CD14-positive monocyte (primary cell): Measurements from ENCODE around the gene SLC35F1. TPM values are rescaled to one million over a fixed set of nuclear protein-coding genes. Genes with fewer than 3 reads are reported as not detected.

Experiments
- DNase-seq, 3 donors: peaks; one replicate each; pipeline ENCODE4 v3.0.0-alpha.2; 2011 to 2022
- H2AFZ ChIP-seq: 2 replicates; pipeline ENCODE4 v1.6.0; 2012; ENCODE audit warnings: mild to moderate bottlenecking, low read depth, low read length, inconsistent platforms; ENCODE audit not compliant: insufficient read depth, poor library complexity, severe bottlenecking
- H3K27ac ChIP-seq, 2 donors: 1 replicate in 1 of 2; 2 replicates in 1 of 2; pipeline ENCODE4 v1.5.1; 2012 to 2013; ENCODE audit warnings: low read length in 2 of 2, control low read depth in 1 of 2, inconsistent platforms in 1 of 2, low read depth in 1 of 2, mild to moderate bottlenecking in 1 of 2
- H3K27me3 ChIP-seq, 2 donors: one replicate each; pipeline versions ENCODE4 v1.6.0 to v1.6.1; 2011 to 2013; ENCODE audit warnings: low read length in 2 of 2; ENCODE audit not compliant: control insufficient read depth in 2 of 2, insufficient read depth in 2 of 2
- H3K36me3 ChIP-seq, 2 donors: replicated peaks in 1 of 2; 1 replicate in 1 of 2; 2 replicates in 1 of 2; pipeline versions ENCODE4 v1.5.1 to v1.6.1; 2012 to 2013; ENCODE audit warnings: low read length in 2 of 2, control low read depth in 1 of 2, inconsistent platforms in 1 of 2, mild to moderate bottlenecking in 1 of 2; ENCODE audit not compliant: insufficient read depth in 2 of 2, control insufficient read depth in 1 of 2
- H3K4me1 ChIP-seq, 2 donors: 1 replicate in 1 of 2; 2 replicates in 1 of 2; pipeline versions ENCODE4 v1.5.1 to v1.6.1; 2012 to 2013; ENCODE audit warnings: low read length in 2 of 2, control low read depth in 1 of 2, inconsistent platforms in 1 of 2, mild to moderate bottlenecking in 1 of 2, moderate library complexity in 1 of 2; ENCODE audit not compliant: insufficient read depth in 2 of 2, control insufficient read depth in 1 of 2
- H3K4me2 ChIP-seq: replicated peaks from 2 replicates; pipeline ENCODE3; 2012; ENCODE audit warnings: low read length, moderate library complexity, mild to moderate bottlenecking; ENCODE audit not compliant: poor library complexity, severe bottlenecking; ENCODE audit errors: extremely low read depth
- H3K4me3 ChIP-seq, 3 experiments: fragments of 200-600 bp in 1 of 3; sonication (generic) in 1 of 3; replicated peaks in 1 of 3; 1 replicate in 2 of 3; 2 replicates in 1 of 3; pipeline ENCODE4 v1.5.1; 2011 to 2013; ENCODE audit warnings: low read length in 3 of 3, mild to moderate bottlenecking in 3 of 3, control low read depth in 2 of 3, low read depth in 2 of 3, inconsistent platforms in 1 of 3, moderate library complexity in 1 of 3
- H3K79me2 ChIP-seq: 2 replicates; pipeline ENCODE4 v1.6.0; 2012; ENCODE audit warnings: mild to moderate bottlenecking, control low read depth, inconsistent platforms, low read length, moderate library complexity; ENCODE audit not compliant: insufficient read depth
- H3K9ac ChIP-seq: 2 replicates; pipeline ENCODE4 v1.6.0; 2017; ENCODE audit warnings: low read length, mild to moderate bottlenecking; ENCODE audit not compliant: insufficient read depth, poor library complexity, severe bottlenecking
- H3K9me3 ChIP-seq, 2 donors: replicated peaks in 1 of 2; 1 replicate in 1 of 2; 2 replicates in 1 of 2; pipeline versions ENCODE4 v1.5.1 to v1.6.1; 2012 to 2013; ENCODE audit warnings: low read length in 2 of 2, control low read depth in 1 of 2; ENCODE audit not compliant: control insufficient read depth in 1 of 2, insufficient read depth in 1 of 2
- H4K20me1 ChIP-seq: 2 replicates; pipeline ENCODE4 v1.6.0; 2012; ENCODE audit warnings: mild to moderate bottlenecking, low read length, control low read depth, moderate library complexity; ENCODE audit not compliant: insufficient read depth
- H3K27ac Mint-ChIP-seq, 7 donors: one replicate each; pipeline ENCODE4 v1.8.0; 2020; ENCODE audit warnings: mild to moderate bottlenecking in 7 of 7, mixed read lengths in 7 of 7, moderate library complexity in 6 of 7, inconsistent platforms in 2 of 7
- H3K27me3 Mint-ChIP-seq, 3 donors: one replicate each; pipeline ENCODE4 v1.8.0; 2021 to 2022; ENCODE audit warnings: low read depth in 3 of 3, mild to moderate bottlenecking in 3 of 3, mixed read lengths in 3 of 3, moderate library complexity in 3 of 3, inconsistent platforms in 1 of 3
- H3K36me3 Mint-ChIP-seq, 2 donors: one replicate each; pipeline ENCODE4 v1.8.0; 2020; ENCODE audit warnings: mixed read lengths in 2 of 2, inconsistent platforms in 1 of 2, mild to moderate bottlenecking in 1 of 2
- H3K4me1 Mint-ChIP-seq: one replicate; pipeline ENCODE4 v1.8.0; 2020; ENCODE audit warnings: mild to moderate bottlenecking, mixed read lengths
- H3K4me3 Mint-ChIP-seq, 2 donors: one replicate each; pipeline ENCODE4 v1.8.0; 2020; ENCODE audit warnings: mild to moderate bottlenecking in 2 of 2, mixed read lengths in 2 of 2, moderate library complexity in 1 of 2
- H3K9me3 Mint-ChIP-seq, 7 donors: one replicate each; pipeline ENCODE4 v1.8.0; 2020 to 2022; ENCODE audit warnings: mixed read lengths in 7 of 7, mild to moderate bottlenecking in 6 of 7, moderate library complexity in 6 of 7, inconsistent platforms in 2 of 7
- WGBS: methylation state at CpG from one replicate; pipeline ENCODE4 v1.1.5; 2013; ENCODE audit warnings: missing lambda C conversion rate; ENCODE audit not compliant: insufficient coverage; 5-methylcytosine and 5-hydroxymethylcytosine counted together
- intact Hi-C, 2 donors: fragments of 100-400 bp; cut with micrococcal nuclease; formaldehyde crosslinking; loops; one replicate each; pipeline versions ENCODE4 v1.15.0 to v1.15.1; 2023
- polyA plus RNA-seq, 3 donors: library from polyadenylated mRNA; depleted of rRNA in 1 of 3; unstranded in 2 of 3; stranded (reverse) in 1 of 3; fragments of 300-500 nt in 2 of 3; fragments of >200 nt in 1 of 3; fragmentation: Illumina TruSeq in 2 of 3; gene quantifications; 1 replicate in 2 of 3; 2 replicates in 1 of 3; pipeline ENCODE4 v1.2.3, GENCODE V29; 2012 to 2021
- TF ChIP-seq, protein P1 (sequence below): fragments of 200-600 bp; IDR thresholded peaks from one replicate; pipeline ENCODE4 v1.8.0; 2022; ENCODE audit warnings: antibody characterized with exemption, mild to moderate bottlenecking

SLC35F1 gene
- polyA plus RNA-seq, 3 donors = not detected

DNA sequence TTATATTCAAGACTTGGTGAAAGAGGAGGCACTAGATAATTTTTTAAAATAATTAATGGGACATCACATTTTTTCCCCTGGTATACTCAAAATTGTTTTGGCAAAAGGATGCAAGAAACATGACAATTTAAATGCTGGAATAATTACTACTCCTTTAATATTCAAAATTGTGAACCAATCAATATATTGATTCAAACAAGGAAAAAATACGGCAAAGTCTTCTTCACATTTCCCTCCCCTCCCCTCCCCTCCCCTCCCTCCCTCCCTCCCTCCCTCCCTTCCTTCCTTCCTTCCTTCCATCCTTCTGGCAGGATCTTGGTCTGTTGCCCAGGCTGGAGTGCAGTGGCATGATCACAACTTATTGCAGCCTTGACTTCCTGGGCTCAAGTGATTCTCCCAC, 4.1 kb downstream of the SLC35F1 start:
- no peaks in the 10 kb centered on the region for H3K36me3 ChIP-seq
- no peak overlapping the region for H3K4me3 ChIP-seq
- no peaks in the 10 kb centered on the region for H3K36me3 Mint-ChIP-seq
- no peaks in the 10 kb centered on the region for H4K20me1 ChIP-seq
- TF ChIP-seq, protein P1, sequence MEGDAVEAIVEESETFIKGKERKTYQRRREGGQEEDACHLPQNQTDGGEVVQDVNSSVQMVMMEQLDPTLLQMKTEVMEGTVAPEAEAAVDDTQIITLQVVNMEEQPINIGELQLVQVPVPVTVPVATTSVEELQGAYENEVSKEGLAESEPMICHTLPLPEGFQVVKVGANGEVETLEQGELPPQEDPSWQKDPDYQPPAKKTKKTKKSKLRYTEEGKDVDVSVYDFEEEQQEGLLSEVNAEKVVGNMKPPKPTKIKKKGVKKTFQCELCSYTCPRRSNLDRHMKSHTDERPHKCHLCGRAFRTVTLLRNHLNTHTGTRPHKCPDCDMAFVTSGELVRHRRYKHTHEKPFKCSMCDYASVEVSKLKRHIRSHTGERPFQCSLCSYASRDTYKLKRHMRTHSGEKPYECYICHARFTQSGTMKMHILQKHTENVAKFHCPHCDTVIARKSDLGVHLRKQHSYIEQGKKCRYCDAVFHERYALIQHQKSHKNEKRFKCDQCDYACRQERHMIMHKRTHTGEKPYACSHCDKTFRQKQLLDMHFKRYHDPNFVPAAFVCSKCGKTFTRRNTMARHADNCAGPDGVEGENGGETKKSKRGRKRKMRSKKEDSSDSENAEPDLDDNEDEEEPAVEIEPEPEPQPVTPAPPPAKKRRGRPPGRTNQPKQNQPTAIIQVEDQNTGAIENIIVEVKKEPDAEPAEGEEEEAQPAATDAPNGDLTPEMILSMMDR = no peak
- H3K27me3 ChIP-seq = peaks cover 34 to 42% of the 10 kb centered on the region in 2 donors
- no peak overlapping the region for H3K9ac ChIP-seq
- intact Hi-C loops = no loop called here
- H3K27ac Mint-ChIP-seq = no peak overlapping the region
- WGBS = no CpG with 5 or more reads among the region's 1 CpG
- H3K27me3 Mint-ChIP-seq = peaks cover 30 to 48% (median 40%) of the 10 kb centered on the region in 3 donors
- peaks cover 0 to 10% of the 10 kb centered on the region in 2 donors for H3K4me1 ChIP-seq
- peaks cover 0 to 15% (median 8%) of the 10 kb centered on the region in 7 donors for H3K9me3 Mint-ChIP-seq
- H3K4me3 Mint-ChIP-seq = no peak overlapping the region
- H3K27ac ChIP-seq = no peak overlapping the region
- no peak overlapping the region for H3K4me2 ChIP-seq
- H3K4me1 Mint-ChIP-seq = peaks cover 4% of the 10 kb centered on the region
- no peaks in the 10 kb centered on the region for H3K79me2 ChIP-seq
- H3K9me3 ChIP-seq = peaks cover 4 to 12% of the 10 kb centered on the region in 2 donors
- DNase-seq = no peak
- H2AFZ ChIP-seq = no peak overlapping the region

DNA sequence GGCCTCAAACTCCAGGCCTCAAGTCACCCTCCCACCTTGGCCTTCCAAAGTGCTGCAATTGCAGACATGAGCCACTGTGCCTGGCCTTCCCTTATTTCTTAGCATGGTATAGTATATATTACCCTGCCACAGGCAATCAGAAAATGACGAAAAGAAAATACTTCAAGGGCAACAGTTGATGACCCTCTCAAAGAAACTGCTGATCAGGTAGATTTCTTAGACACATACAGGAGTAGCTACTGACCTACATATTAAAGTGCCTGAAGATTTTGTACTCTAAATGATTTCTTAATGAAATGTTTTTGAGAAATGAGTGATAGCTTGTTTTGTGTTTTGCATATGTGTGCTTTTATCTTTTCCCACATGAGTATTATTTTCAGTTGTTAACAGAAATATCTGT, 4.6 kb downstream of the SLC35F1 start:
- Mint-ChIP-seq H3K27ac (no peak overlapping the region), H3K4me3 (no peak overlapping the region), H3K4me1 (peaks cover 2% of the 10 kb centered on the region), H3K36me3 (no peaks in the 10 kb centered on the region), H3K27me3 (peaks cover 25 to 43% (median 35%) of the 10 kb centered on the region in 3 donors), H3K9me3 (peaks cover 0 to 11% (median 6%) of the 10 kb centered on the region in 7 donors)
- Histone ChIP-seq H3K79me2 (no peaks in the 10 kb centered on the region), H3K4me3 (no peak overlapping the region), H3K27me3 (peaks cover 29 to 37% of the 10 kb centered on the region in 2 donors), H3K36me3 (no peaks in the 10 kb centered on the region), H3K27ac (no peak overlapping the region), H3K4me2 (no peak overlapping the region), H3K9ac (no peak overlapping the region), H2AFZ (no peak overlapping the region), H4K20me1 (no peaks in the 10 kb centered on the region), H3K4me1 (peaks cover 0 to 10% of the 10 kb centered on the region in 2 donors), H3K9me3 (peaks cover 4 to 12% of the 10 kb centered on the region in 2 donors)
- WGBS = no CpG with 5 or more reads among the region's 1 CpG
- no peak for DNase-seq
- intact Hi-C loops = no loop called here
- TF ChIP-seq, protein P1 = no peak
